GM21723 (cell line): ENCODE data around the gene HEPHL1.

Source experiments
- ATAC-seq: cut with Tn5 transposase; IDR thresholded peaks from one replicate; pipeline ENCODE4 v1.9.1; 2021; ENCODE audit warnings: mild to moderate bottlenecking, moderate library complexity; ENCODE audit not compliant: unreplicated experiment

The HEPHL1 gene

GRCh38 chr11:94017446-94017845, 3.7 kb upstream of the HEPHL1 start:
- no peak for ATAC-seq

GRCh38 chr11:94018721-94019120, 2.4 kb upstream of the HEPHL1 start:
- ATAC-seq: no peak

- ATAC-seq: no peak
These were observed 2.7 kb downstream of the HEPHL1 start for GRCh38 chr11:94023856-94024255.

DNA sequence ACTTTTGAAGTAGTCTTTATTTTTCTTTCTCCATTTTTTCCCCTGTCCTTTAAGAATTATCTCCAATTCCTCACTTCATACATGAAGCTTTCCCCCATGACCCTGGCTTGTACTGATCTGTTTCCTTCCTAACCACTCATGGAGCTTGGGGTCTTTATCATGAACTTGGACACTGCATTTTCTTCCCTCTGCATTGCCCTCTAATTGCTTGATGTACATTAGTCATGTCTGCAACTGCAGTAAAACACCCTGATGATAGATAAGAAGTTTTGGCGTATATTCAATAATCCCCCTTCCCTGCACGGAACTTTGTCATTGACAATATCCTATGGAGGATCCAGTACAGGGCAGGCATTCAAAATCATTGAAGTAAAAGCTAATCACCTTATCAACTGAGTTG, 3.4 kb downstream of the HEPHL1 start:
- no peak for ATAC-seq

DNA sequence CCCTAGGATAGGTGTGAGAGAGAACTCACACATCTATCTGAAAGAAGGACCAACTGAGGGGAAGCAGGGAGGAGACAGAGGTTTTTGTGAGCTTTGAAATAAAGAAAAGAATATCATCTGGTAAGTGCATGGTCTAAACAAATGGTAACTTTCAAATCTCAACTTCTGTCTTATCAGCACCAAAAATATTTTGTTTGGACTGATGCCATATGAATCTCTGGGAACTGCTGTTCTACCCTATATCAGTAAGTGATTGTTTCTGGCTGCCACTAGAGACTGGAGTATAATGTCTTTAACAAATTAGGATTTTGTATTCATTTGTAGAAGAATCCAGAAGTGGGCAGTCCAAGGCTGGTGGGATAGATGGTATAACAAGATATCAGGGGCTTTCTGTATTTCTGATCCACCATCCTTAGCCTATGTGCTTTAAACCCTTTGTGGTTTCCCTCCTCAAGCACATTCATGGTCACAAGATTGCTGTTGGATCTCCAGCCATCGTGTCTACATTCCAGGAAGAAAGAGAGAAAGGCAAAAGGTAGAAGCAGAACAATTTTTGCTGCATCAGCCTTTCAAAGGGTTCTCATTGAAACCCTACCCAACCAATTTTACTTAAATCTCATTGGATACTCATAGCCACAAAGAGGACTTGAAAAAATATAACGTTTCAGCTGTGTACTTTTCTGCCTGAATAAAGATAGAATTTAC, 4.7 kb downstream of the HEPHL1 start:
- no peak for ATAC-seq

DNA sequence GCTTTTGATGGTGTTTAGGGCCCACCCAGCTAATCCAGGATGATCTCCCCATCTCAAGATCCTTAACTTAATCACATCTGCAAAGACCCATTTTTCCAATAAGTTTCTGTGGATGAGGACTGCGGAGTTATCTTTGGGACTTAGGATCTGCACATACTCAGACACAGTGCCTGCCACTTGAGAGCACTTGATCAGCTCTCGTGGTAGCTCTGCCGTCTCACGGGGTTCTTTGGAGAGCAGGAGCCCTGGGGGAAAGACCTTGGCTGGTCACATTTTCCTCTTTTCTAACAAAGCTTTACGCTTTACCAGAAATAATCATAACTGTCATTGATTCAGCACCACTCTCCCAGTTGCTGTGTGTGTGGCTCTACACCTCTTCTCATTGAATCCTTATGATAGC, 6.1 kb downstream of the HEPHL1 start:
- no peak for ATAC-seq

DNA sequence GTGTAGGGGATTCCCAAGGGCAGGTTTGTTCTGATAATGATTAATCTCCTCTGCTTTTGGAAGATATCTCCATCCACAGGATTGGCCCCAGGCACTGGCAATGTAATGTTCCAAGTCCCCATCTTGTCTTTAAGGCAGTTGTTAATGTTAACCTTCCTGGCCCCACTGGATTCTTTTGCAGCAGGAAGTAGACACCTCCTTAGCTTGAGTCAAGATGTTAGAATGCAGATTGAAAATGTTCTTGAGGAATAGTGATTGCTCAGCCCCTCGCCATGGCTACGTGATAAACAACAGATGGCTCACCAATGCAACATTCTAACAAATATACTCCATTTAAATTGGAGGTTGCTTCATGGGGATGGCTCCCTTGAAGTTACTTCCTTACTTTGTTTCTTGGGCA, 7.3 kb downstream of the HEPHL1 start:
- no peak for ATAC-seq

GRCh38 chr11:94030059-94030458, 8.9 kb downstream of the HEPHL1 start:
- no peak for ATAC-seq

DNA sequence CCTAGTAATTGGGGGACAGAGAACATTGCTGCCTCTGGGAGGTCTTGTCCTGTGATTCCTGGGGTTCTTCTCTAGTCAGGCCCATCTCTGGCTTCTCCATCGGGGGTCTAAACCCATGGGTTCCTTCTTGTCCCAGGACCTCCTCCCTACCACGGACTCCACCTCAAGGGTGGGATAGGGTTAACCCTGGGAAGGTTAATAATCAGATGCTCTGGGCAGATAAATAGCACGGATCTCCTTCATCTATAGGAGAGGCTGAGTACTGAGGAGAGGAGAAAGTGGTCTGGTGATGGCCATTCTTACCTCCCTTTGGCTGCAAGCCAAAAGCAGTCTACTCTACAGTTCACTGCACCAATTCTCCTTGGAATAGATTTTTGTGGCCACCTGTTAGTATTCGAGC, 10.5 kb downstream of the HEPHL1 start:
- ATAC-seq: no peak

GRCh38 chr11:94032066-94032465, 10.9 kb downstream of the HEPHL1 start:
- no peak for ATAC-seq

DNA sequence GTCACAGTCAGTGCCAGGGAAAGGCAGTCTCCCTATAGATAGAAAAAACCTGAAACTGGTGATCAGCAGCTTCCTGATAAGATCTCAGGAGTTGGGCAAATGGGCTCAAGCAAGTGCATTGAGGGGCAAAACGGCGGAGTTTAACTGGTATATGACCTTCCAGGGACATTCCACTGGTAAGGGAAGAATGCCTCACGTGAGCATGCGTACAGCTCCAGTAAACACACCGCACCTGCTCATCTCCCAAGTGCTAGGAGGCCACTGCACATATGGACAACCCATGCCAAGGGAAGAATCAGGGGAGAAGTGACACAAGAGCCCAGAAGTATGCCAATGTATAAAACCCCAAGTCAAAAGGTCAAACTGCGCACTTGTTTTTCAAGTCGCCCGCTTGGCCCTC, 11.6 kb downstream of the HEPHL1 start:
- ATAC-seq: no peak

DNA sequence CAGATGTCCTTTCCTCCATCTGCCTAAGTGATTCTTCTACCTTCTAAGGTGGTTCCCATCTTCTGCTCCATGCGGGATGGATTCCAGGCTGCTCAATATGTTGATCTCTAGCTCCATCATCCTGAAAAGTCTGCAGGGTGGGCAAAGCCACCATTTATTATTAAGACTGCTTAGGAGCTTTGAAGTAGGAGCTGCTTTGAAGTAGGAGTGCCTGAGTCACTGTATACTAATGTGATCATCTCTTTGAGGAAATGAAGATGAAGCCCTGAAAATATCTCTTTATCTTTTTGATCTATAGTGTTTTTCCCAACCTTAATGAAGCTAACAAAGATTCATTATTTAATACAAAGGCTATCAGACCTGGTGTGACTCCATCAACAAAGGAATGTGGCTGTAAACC, 13.1 kb downstream of the HEPHL1 start:
- no peak for ATAC-seq

DNA sequence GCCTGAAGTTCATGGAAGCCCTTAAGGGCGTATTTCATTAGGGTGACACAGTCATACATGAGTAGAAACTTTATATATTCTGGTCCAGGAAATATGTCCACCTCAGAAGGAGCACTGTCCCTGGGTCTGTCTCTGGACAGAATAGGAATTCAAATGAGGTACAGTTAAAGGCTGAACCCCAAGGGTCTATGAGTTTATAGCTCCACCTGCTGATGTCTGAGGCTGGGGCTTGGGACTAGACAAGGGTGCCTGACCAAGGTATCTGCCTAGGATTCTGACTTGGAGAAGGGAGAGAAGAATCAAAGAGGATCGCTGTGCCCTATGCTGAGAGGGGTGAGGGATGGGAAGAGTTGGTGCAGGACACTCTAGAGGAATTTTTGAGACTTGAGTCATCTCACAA, 14.9 kb downstream of the HEPHL1 start:
- no peak for ATAC-seq

GRCh38 chr11:94043241-94043640, 22.1 kb downstream of the HEPHL1 start:
- ATAC-seq: no peak

- no peak for ATAC-seq
These were observed 25.6 kb downstream of the HEPHL1 start for GRCh38 chr11:94046796-94047195.

GRCh38 chr11:94048032-94048709, 27.0 kb downstream of the HEPHL1 start:
- ATAC-seq: no peak

- ATAC-seq: no peak
These were observed 28.2 kb downstream of the HEPHL1 start for GRCh38 chr11:94049351-94049750.

- ATAC-seq: no peak
These were observed 37.5 kb downstream of the HEPHL1 start for GRCh38 chr11:94058630-94059029.

GRCh38 chr11:94059065-94059464, 37.9 kb downstream of the HEPHL1 start:
- ATAC-seq: no peak

GRCh38 chr11:94060401-94060800, 39.2 kb downstream of the HEPHL1 start:
- ATAC-seq: no peak

GRCh38 chr11:94062360-94062759, 41.2 kb downstream of the HEPHL1 start:
- no peak for ATAC-seq

DNA sequence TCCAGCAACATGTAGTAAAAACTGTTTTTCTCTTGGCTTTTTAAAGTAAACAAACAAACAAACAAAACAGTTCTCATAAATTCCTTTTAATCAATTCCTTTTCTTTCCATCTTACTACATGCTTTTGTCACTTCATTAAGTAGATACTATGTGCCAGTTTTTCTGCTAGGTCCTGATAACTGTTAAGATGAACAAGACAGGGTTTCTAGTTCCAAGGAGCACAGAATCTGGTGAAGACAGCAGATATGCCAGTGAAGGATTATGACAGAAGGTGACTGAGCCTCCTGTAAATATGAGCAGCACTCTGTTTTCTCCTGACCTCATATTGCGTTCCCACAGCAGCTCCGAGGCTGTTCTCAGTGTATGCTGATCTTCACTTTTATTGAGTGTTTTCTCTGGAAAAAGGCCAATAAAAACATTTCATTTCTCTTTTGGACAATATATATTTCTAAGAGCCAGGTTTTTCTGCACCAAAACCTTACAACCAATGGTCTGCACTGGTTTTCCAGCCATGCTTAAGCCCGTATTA, 45.8 kb downstream of the HEPHL1 start:
- ATAC-seq: no peak
